ENCODE data around the gene FRMD4B.
A peak's percentile ranks its signal among the peaks of the same experiment; 100 is the strongest.

The FRMD4B gene

DNA sequence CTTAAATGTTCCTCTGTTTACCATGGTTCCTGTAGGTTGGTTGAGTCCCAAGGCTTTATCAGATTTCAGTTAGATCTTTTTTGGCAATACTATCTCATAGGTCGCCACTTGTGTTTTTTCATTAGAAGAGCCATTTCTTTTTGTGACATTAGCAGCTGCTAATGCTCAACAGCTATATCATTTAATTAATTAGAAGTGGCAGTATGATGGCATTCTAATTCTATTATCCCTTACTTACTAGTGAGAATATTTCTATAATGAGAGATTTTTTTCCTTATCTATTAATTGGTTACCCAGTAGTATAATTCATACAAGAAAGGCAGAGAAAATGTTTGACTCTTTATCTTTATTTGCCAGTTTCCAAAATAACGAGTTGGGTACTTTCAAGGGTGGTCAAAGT, 25.2 kb downstream of the FRMD4B start:
- no peaks in the 10 kb centered on the region for H3K36me3 ChIP-seq (ENCODE audit: insufficient read depth, low read length)
- peaks cover 75% of the 10 kb centered on the region for H3K79me2 ChIP-seq (ENCODE audit: insufficient read depth, low read length)
- DNase-seq (no peak), ATAC-seq (ENCODE audit: insufficient read depth, low read depth) (no peak)
- no peaks in the 10 kb centered on the region for H4K20me1 ChIP-seq (ENCODE audit: insufficient read depth, low read length)
- no peak overlapping the region for H3K4me3 ChIP-seq (ENCODE audit: low read depth in 1 of 2, low read length in 2 of 2)
- H3K27me3 ChIP-seq (ENCODE audit: insufficient read depth, low read length, poor library complexity): no peaks in the 10 kb centered on the region
- no peak overlapping the region for H3K9ac ChIP-seq (ENCODE audit: low read depth, low read length)
- TF ChIP-seq, protein P1, sequence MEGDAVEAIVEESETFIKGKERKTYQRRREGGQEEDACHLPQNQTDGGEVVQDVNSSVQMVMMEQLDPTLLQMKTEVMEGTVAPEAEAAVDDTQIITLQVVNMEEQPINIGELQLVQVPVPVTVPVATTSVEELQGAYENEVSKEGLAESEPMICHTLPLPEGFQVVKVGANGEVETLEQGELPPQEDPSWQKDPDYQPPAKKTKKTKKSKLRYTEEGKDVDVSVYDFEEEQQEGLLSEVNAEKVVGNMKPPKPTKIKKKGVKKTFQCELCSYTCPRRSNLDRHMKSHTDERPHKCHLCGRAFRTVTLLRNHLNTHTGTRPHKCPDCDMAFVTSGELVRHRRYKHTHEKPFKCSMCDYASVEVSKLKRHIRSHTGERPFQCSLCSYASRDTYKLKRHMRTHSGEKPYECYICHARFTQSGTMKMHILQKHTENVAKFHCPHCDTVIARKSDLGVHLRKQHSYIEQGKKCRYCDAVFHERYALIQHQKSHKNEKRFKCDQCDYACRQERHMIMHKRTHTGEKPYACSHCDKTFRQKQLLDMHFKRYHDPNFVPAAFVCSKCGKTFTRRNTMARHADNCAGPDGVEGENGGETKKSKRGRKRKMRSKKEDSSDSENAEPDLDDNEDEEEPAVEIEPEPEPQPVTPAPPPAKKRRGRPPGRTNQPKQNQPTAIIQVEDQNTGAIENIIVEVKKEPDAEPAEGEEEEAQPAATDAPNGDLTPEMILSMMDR (IDR thresholded peaks at IDR 0.05; ENCODE audit: borderline replicate concordance, extremely low read depth, low read length, poor library complexity, severe bottlenecking): no peak
- TF ChIP-seq EZH2 (IDR thresholded peaks at IDR 0.05; ENCODE audit: borderline replicate concordance, low read depth, low read length, severe bottlenecking): no peak
- no peak overlapping the region for H3K4me2 ChIP-seq (ENCODE audit: insufficient read depth, low read length)
- H2AFZ ChIP-seq (ENCODE audit: low read depth, low read length): no peak overlapping the region
- H3K4me1 ChIP-seq (ENCODE audit: insufficient read depth, low read length): peaks cover 50% of the 10 kb centered on the region
- H3K9me3 ChIP-seq (ENCODE audit: insufficient read depth, low read length, severe bottlenecking): no peaks in the 10 kb centered on the region
- peak overlapping the region; percentile 41; the same call in 1 of the 2 replicates for H3K27ac ChIP-seq (ENCODE audit: low read length)

DNA sequence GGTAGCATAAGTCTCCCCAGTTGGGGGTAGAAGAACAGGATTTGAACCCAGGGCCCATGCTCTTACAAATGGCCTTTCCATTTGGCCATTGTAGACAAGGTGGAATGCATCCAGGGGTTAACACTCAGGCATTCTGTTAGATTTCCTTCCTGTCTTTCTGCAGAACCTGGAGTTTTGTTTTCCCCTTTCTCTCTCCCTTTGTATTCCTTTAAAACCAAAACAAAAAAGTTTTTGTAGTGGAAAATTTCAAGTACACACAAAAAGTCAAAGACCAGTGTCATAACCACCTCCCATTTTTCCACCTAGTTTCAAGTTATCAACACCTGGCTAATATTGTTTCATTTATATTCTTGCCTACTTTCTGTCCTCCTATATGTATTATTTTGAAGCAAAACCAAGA, 26.0 kb downstream of the FRMD4B start:
- Histone ChIP-seq H3K9me3 (ENCODE audit: insufficient read depth, low read length, severe bottlenecking) (no peaks in the 10 kb centered on the region), H3K27ac (ENCODE audit: low read length) (no peak overlapping the region), H3K27me3 (ENCODE audit: insufficient read depth, low read length, poor library complexity) (no peaks in the 10 kb centered on the region), H3K36me3 (ENCODE audit: insufficient read depth, low read length) (no peaks in the 10 kb centered on the region), H3K4me1 (ENCODE audit: insufficient read depth, low read length) (peaks cover 48% of the 10 kb centered on the region), H4K20me1 (ENCODE audit: insufficient read depth, low read length) (no peaks in the 10 kb centered on the region), H3K9ac (ENCODE audit: low read depth, low read length) (no peak overlapping the region), H3K4me2 (ENCODE audit: insufficient read depth, low read length) (no peak overlapping the region), H3K79me2 (ENCODE audit: insufficient read depth, low read length) (peaks cover 71% of the 10 kb centered on the region), H3K4me3 (ENCODE audit: low read depth in 1 of 2, low read length in 2 of 2) (no peak overlapping the region), H2AFZ (ENCODE audit: low read depth, low read length) (no peak overlapping the region)
- no peak for DNase-seq
- TF ChIP-seq EZH2 (IDR thresholded peaks at IDR 0.05; ENCODE audit: borderline replicate concordance, low read depth, low read length, severe bottlenecking): no peak
- TF ChIP-seq, protein P1 (IDR thresholded peaks at IDR 0.05; ENCODE audit: borderline replicate concordance, extremely low read depth, low read length, poor library complexity, severe bottlenecking): no peak
- no peak for ATAC-seq (ENCODE audit: insufficient read depth, low read depth)

DNA sequence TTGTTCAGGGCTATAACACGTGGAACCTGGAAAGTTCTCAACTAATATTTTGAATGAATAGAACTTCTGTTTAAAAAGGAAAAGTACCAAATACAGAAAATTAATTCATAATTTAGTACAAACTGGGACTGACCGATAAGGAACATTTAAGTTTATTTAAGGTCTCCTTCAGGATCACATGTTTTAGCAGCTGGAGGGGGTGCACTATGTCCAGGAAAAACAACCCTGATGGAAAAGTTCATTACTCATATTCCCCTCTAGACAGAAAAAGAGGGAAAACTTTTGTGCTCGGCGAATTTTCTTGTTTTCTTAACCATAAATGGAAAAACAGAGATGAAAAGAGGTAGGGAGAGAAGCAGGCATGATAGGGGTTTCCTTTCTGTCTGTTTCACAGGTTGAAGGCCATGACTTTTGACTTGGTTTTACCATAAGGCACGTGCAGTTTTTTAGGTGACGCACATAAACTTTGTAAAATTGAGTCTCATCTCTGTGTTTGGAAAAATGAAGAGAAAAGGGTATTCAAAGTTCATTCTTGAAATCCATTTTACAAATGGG, 26.5 kb downstream of the FRMD4B start:
- no peak overlapping the region for H3K9ac ChIP-seq (ENCODE audit: low read depth, low read length)
- DNase-seq (no peak), ATAC-seq (ENCODE audit: insufficient read depth, low read depth) (no peak)
- no peaks in the 10 kb centered on the region for H4K20me1 ChIP-seq (ENCODE audit: insufficient read depth, low read length)
- no peaks in the 10 kb centered on the region for H3K36me3 ChIP-seq (ENCODE audit: insufficient read depth, low read length)
- H3K4me3 ChIP-seq (ENCODE audit: low read depth in 1 of 2, low read length in 2 of 2): no peak overlapping the region
- no peak overlapping the region for H2AFZ ChIP-seq (ENCODE audit: low read depth, low read length)
- H3K79me2 ChIP-seq (ENCODE audit: insufficient read depth, low read length): peaks cover 69% of the 10 kb centered on the region
- no peak overlapping the region for H3K4me2 ChIP-seq (ENCODE audit: insufficient read depth, low read length)
- no peak for TF ChIP-seq EZH2 (IDR thresholded peaks at IDR 0.05; ENCODE audit: borderline replicate concordance, low read depth, low read length, severe bottlenecking)
- TF ChIP-seq, protein P1 (IDR thresholded peaks at IDR 0.05; ENCODE audit: borderline replicate concordance, extremely low read depth, low read length, poor library complexity, severe bottlenecking): no peak
- no peaks in the 10 kb centered on the region for H3K27me3 ChIP-seq (ENCODE audit: insufficient read depth, low read length, poor library complexity)
- peaks cover 48% of the 10 kb centered on the region for H3K4me1 ChIP-seq (ENCODE audit: insufficient read depth, low read length)
- H3K27ac ChIP-seq (ENCODE audit: low read length): no peak overlapping the region
- H3K9me3 ChIP-seq (ENCODE audit: insufficient read depth, low read length, severe bottlenecking): no peaks in the 10 kb centered on the region

Measured in DND-41 (cell line).